H1 (cell line): ENCODE data around the gene KCNMA1. TPM values are rescaled to one million over a fixed set of nuclear protein-coding genes. Genes with fewer than 3 reads are reported as not detected.

ENCODE experiments used
- SIN3A ChIP-seq, 2 experiments: IDR thresholded peaks in 1 of 2; conservative IDR thresholded peaks in 1 of 2; 2 replicates each; pipeline ENCODE4 v1.6.1; 2011 to 2012; ENCODE audit warnings: low read length in 2 of 2, improper control_type of control experiment in 1 of 2, low read depth in 1 of 2, mild to moderate bottlenecking in 1 of 2
- SIRT6 ChIP-seq: IDR thresholded peaks from one replicate; pipeline ENCODE4 v1.7.1; 2012; ENCODE audit warnings: low read length, inconsistent platforms
- polyA plus RNA-seq, 7 experiments: library from polyadenylated mRNA; depleted of rRNA in 3 of 7; stranded (reverse) in 5 of 7; unstranded in 2 of 7; fragments of >200 nt in 5 of 7; fragments of 200-250 nt in 2 of 7; gene quantifications; 1 replicate in 5 of 7; 2 replicates in 1 of 7; 4 replicates in 1 of 7; pipeline versions ENCODE4 v1.2.1 to v1.2.3, GENCODE V29; 2011 to 2013; ENCODE audit warnings: missing spikeins in 2 of 7, mixed read lengths in 2 of 7
- total RNA-seq: library from RNA; stranded (reverse); fragmentation: NEBNext Ultra II Directional; extraction: Animal tissue kit (Norgen Biotek cat#: 25700); gene quantifications from 2 replicates; pipeline ENCODE4 v1.2.1, GENCODE V29; 2021

The KCNMA1 gene
- total and polyA plus RNA-seq, 2 of the 8 experiments (the other 6 are each of a cell fraction or from before 2014, with no cell fraction given), result 10.2 to 11.1 TPM

- no peak for TF ChIP-seq SIN3A (conservative IDR thresholded peaks at IDR 0.05 in 1 of 2, IDR thresholded peaks at IDR 0.05 in 1 of 2; ENCODE audit: low read depth in 1 of 2, low read length in 2 of 2)
- no peak for TF ChIP-seq SIRT6
Observed at GRCh38 chr10:77482072-77482471, 155.5 kb downstream of the KCNMA1 start (continued).
